NCI-H774 (cell line): Measurements from ENCODE around the gene PAN2.
"Not testable (repeated sequence)": the region's sequence is repeated elsewhere in the genome, so short reads cannot be mapped to it uniquely, and the experiment has no call there.

Source experiments
- DNase-seq: peaks from one replicate; lab custom pipeline; 2025; lab: John Stamatoyannopoulos, UW

The PAN2 gene

GRCh38 chr12:56341616-56342015 lies 7.8 kb upstream of the PAN2 start:
- DNase-seq: no peak

- DNase-seq: no peak
These were observed 5.3 kb upstream of the PAN2 start for GRCh38 chr12:56339158-56339422.

GRCh38 chr12:56338308-56339157 lies 4.7 kb upstream of the PAN2 start, which contains the start of gene IL23A:
TSS of gene IL23A (plus strand) at chr12:56338884. CDS start at chr12:56339045, 161 bp downstream.
- DNase-seq: peak; percentile 32

GRCh38 chr12:56337753-56338251 lies 4.0 kb upstream of the PAN2 start:
- no peak for DNase-seq

- no peak for DNase-seq
These were observed 2.8 kb upstream of the PAN2 start for GRCh38 chr12:56336361-56337167.

GRCh38 chr12:56335527-56335926 lies 1.7 kb upstream of the PAN2 start:
- not testable (repeated sequence) for DNase-seq

GRCh38 chr12:56334490-56334793 lies 642 bp upstream of the PAN2 start:
- DNase-seq: no peak

GRCh38 chr12:56333197-56333678 lies 562 bp downstream of the PAN2 start:
- DNase-seq: no peak

GRCh38 chr12:56332512-56333196 lies 1.1 kb downstream of the PAN2 start:
- no peak for DNase-seq

GRCh38 chr12:56330936-56331490 lies 2.8 kb downstream of the PAN2 start:
- no peak for DNase-seq

- DNase-seq: no peak
These were observed 7.3 kb downstream of the PAN2 start for GRCh38 chr12:56326533-56326932.

- no peak for DNase-seq
These were observed 7.7 kb downstream of the PAN2 start for GRCh38 chr12:56326126-56326525.

GRCh38 chr12:56324206-56324605 lies 9.6 kb downstream of the PAN2 start:
- no peak for DNase-seq

- DNase-seq: not testable (repeated sequence)
These were observed 12.2 kb downstream of the PAN2 start for GRCh38 chr12:56321610-56322009.

- DNase-seq: no peak
These were observed 12.8 kb downstream of the PAN2 start for GRCh38 chr12:56321027-56321426.

GRCh38 chr12:56317675-56318074 lies 16.1 kb downstream of the PAN2 start:
- DNase-seq: no peak

- peak; percentile 97 for DNase-seq
These were observed 18.0 kb downstream of the PAN2 start, which contains the start of gene CNPY2 for GRCh38 chr12:56315622-56316473. TSS of gene CNPY2 (minus strand) at chr12:56315988. CDS start at chr12:56315217, 771 bp downstream.

GRCh38 chr12:56315249-56315621 lies 18.6 kb downstream of the PAN2 start:
- no peak for DNase-seq

- no peak for DNase-seq
These were observed 22.8 kb downstream of the PAN2 start for GRCh38 chr12:56311003-56311402.

- DNase-seq: no peak
These were observed 25.1 kb downstream of the PAN2 start for GRCh38 chr12:56308714-56309113.
